Activated CD4-positive, alpha-beta T cell treated with anti-CD3 and anti-CD28 coated beads, Interleukin-2, amount 10 ng/mL, durations not matched to agents 7 days and 5 days (primary cell): ENCODE data around the gene F5. TPM values are rescaled to one million over a fixed set of nuclear protein-coding genes. Genes with fewer than 3 reads are reported as not detected.
A peak's percentile ranks its signal among the peaks of the same experiment; 100 is the strongest.

Experiments used
- CTCF ChIA-PET: fragments of 350-600 bp; sonication (Branson Sonifier 250); formaldehyde crosslinking; loops from one replicate; lab custom pipeline; 2021; ENCODE audit warnings: antibody characterized with exemption; lab: Charles Lee
- POLR2A ChIA-PET: fragments of 350-600 bp; sonication (Branson Sonifier 250); formaldehyde crosslinking; loops from one replicate; lab custom pipeline; 2021; ENCODE audit warnings: antibody characterized with exemption; lab: Charles Lee
- DNase-seq: peaks from one replicate; pipeline ENCODE4 v3.0.0-alpha.2; 2020
- H3K27ac Mint-ChIP-seq: one replicate; pipeline ENCODE4 v1.8.0; 2021; ENCODE audit warnings: mild to moderate bottlenecking, moderate library complexity, mixed read lengths
- H3K27me3 Mint-ChIP-seq: one replicate; pipeline ENCODE4 v1.8.0; 2021; ENCODE audit warnings: mixed read lengths
- H3K36me3 Mint-ChIP-seq: one replicate; pipeline ENCODE4 v1.8.0; 2021; ENCODE audit warnings: low read depth, mixed read lengths
- H3K4me1 Mint-ChIP-seq: one replicate; pipeline ENCODE4 v1.8.0; 2021; ENCODE audit warnings: mixed read lengths
- H3K4me3 Mint-ChIP-seq: one replicate; pipeline ENCODE4 v1.8.0; 2021; ENCODE audit warnings: mild to moderate bottlenecking, moderate library complexity, mixed read lengths
- H3K9me3 Mint-ChIP-seq: one replicate; pipeline ENCODE4 v1.8.0; 2021; ENCODE audit warnings: mixed read lengths
- total RNA-seq, 2 experiments: library from RNA; stranded (reverse); gene quantifications; one replicate each; pipeline ENCODE4 v1.2.3, GENCODE V29; 2021

Gene F5
- total RNA-seq, 2 experiments from 2014 or later = 12.2 to 15.7 TPM

- peak overlapping the region; percentile 89 for H3K4me3 Mint-ChIP-seq
- peaks cover 65% of the 10 kb centered on the region for H3K4me1 Mint-ChIP-seq
- no peaks in the 10 kb centered on the region for H3K9me3 Mint-ChIP-seq
- H3K27me3 Mint-ChIP-seq = no peaks in the 10 kb centered on the region
- ChIA-PET POLR2A (no interaction called here), CTCF (no interaction called here)
- peak overlapping the region; percentile 92 for H3K27ac Mint-ChIP-seq
- H3K36me3 Mint-ChIP-seq = no peaks in the 10 kb centered on the region
- no peak for DNase-seq
Observed at GRCh38 chr1:169584483-169585144, 1.7 kb downstream of the F5 start.

DNA sequence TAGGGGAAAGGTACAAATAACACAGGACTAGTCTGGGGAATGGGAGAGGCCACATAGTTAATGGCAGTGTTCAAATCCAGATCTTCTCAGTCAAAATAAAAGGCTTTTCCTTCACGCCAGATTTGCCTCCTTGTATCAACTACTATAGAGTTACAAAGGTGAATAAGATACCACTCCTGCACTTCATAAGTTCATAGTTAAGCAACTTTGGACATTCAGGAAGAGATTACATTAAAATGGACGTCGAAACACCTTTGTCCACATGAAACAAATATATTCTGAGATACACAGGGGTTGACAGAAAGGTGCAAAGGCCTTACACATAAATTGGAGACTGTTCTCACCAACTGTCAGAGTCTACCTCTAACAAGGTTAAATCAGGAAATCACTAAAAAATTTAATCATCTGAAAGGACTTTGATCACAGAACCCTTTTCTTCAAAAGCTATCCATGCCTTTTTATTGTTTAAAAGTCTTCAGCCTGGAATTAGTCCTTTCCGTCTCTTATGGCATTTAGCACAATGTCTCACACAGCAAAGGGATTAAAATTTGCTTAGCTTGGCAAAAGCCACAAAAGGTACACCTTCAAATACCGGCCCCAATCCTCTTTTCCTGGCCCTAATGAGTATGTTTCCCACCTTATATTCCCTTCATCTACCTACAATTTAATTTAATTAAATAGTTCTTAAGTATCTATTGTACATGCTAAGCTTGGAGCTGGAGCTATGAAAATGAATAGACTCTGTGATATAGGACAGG is 8.1 kb downstream of the F5 start:
- Mint-ChIP-seq H3K9me3 (no peaks in the 10 kb centered on the region), H3K4me3 (no peak overlapping the region), H3K27ac (no peak overlapping the region), H3K4me1 (peaks cover 6% of the 10 kb centered on the region), H3K27me3 (no peaks in the 10 kb centered on the region), H3K36me3 (peaks cover 14% of the 10 kb centered on the region)
- no peak for DNase-seq
- ChIA-PET CTCF (interaction anchor here (0.6 to 3.2 kb wide), 3 partner anchors 32 to 235 kb away, joined by 3 to 11 read pairs (median 3); no protein-coding TSS in a partner anchor), POLR2A (interaction anchor here (0.6 kb wide), 1 partner anchor 130 kb away, joined by 3 read pairs; no protein-coding TSS in a partner anchor)

- H3K27ac Mint-ChIP-seq = no peak overlapping the region
- H3K4me1 Mint-ChIP-seq = peaks cover 4% of the 10 kb centered on the region
- POLR2A ChIA-PET = no interaction called here
- H3K9me3 Mint-ChIP-seq = no peaks in the 10 kb centered on the region
- peaks cover 22% of the 10 kb centered on the region for H3K36me3 Mint-ChIP-seq
- no peak overlapping the region for H3K4me3 Mint-ChIP-seq
- no peaks in the 10 kb centered on the region for H3K27me3 Mint-ChIP-seq
- DNase-seq = no peak
- CTCF ChIA-PET = interaction anchor here (1.4 kb wide), 1 partner anchor 10 kb away, joined by 7 read pairs; the partner anchor contains the start of gene F5
Observed at GRCh38 chr1:169576935-169577331, 9.3 kb downstream of the F5 start.

GRCh38 chr1:169576241-169576934 is 9.9 kb downstream of the F5 start:
- CTCF ChIA-PET = interaction anchor here (1.4 kb wide), 1 partner anchor 10 kb away, joined by 7 read pairs; the partner anchor contains the start of gene F5
- Mint-ChIP-seq H3K36me3 (peaks cover 26% of the 10 kb centered on the region), H3K27me3 (no peaks in the 10 kb centered on the region), H3K9me3 (no peaks in the 10 kb centered on the region), H3K4me1 (peaks cover 9% of the 10 kb centered on the region), H3K4me3 (no peak overlapping the region), H3K27ac (no peak overlapping the region)
- POLR2A ChIA-PET = no interaction called here
- DNase-seq = no peak

GRCh38 chr1:169574336-169574735 is 11.9 kb downstream of the F5 start:
- Mint-ChIP-seq H3K27ac (no peak overlapping the region), H3K27me3 (no peaks in the 10 kb centered on the region), H3K36me3 (peaks cover 31% of the 10 kb centered on the region), H3K9me3 (no peaks in the 10 kb centered on the region), H3K4me1 (peaks cover 12% of the 10 kb centered on the region), H3K4me3 (no peak overlapping the region)
- DNase-seq = no peak
- ChIA-PET POLR2A (no interaction called here), CTCF (no interaction called here)

DNA sequence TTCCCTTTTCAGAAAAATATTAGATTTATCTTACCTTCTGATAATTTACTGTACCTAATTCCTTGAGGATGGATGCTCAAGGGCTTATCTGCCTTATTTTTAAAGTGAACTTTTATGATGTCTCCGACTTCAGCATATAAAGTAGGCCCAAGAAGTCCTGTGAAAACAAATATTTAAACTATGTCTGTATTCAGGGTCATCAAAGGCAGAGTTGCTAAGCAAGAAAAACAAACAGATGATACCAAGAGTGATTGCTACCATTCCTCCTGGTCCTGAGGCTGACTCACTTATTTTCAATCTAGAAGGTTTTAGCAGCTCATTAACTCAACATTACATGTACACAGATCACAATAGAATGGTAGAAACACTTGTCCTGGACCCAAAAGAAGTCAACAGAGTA is 14.1 kb downstream of the F5 start:
- H3K36me3 Mint-ChIP-seq = peaks cover 30% of the 10 kb centered on the region
- ChIA-PET POLR2A (interaction anchor here (0.6 kb wide), 1 partner anchor 222 kb away, joined by 3 read pairs; the partner anchor contains the start of gene METTL18), CTCF (no interaction called here)
- no peak overlapping the region for H3K4me3 Mint-ChIP-seq
- H3K27me3 Mint-ChIP-seq = no peaks in the 10 kb centered on the region
- H3K9me3 Mint-ChIP-seq = no peaks in the 10 kb centered on the region
- H3K4me1 Mint-ChIP-seq = peaks cover 12% of the 10 kb centered on the region
- no peak for DNase-seq
- H3K27ac Mint-ChIP-seq = no peak overlapping the region

- CTCF ChIA-PET = no interaction called here
- POLR2A ChIA-PET = interaction anchor here (0.6 kb wide), 1 partner anchor 11 kb away, joined by 3 read pairs; no protein-coding TSS in a partner anchor
- Mint-ChIP-seq H3K27me3 (no peaks in the 10 kb centered on the region), H3K4me1 (peaks cover 12% of the 10 kb centered on the region), H3K9me3 (no peaks in the 10 kb centered on the region), H3K4me3 (no peak overlapping the region), H3K27ac (peak overlapping the region; percentile 27), H3K36me3 (peaks cover 30% of the 10 kb centered on the region)
- no peak for DNase-seq
Observed at GRCh38 chr1:169571450-169571849, 14.8 kb downstream of the F5 start.

DNA sequence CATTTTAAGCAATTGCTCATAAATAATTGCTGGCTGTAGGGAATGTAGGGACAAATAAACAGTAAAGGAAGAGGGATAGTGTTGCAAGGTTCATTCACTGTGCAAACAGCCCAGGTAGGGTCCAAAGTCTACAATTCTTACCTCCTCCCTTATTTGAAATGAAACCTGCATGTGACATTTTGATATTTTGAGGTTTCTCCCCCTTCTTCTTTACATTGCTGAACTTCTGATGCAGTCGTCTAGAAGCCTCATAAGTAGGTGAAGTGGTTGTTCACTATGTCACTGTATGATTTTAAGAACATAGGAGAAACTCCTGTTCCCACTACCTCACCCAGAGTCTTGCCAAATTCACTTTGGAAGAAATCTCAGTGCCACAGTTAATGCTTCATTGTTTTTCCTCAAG is 16.1 kb downstream of the F5 start:
- no peak overlapping the region for H3K4me3 Mint-ChIP-seq
- no peak overlapping the region for H3K27ac Mint-ChIP-seq
- CTCF ChIA-PET = no interaction called here
- DNase-seq = no peak
- no peaks in the 10 kb centered on the region for H3K27me3 Mint-ChIP-seq
- H3K36me3 Mint-ChIP-seq = peaks cover 22% of the 10 kb centered on the region
- H3K9me3 Mint-ChIP-seq = no peaks in the 10 kb centered on the region
- peaks cover 19% of the 10 kb centered on the region for H3K4me1 Mint-ChIP-seq
- POLR2A ChIA-PET = no interaction called here

GRCh38 chr1:169568497-169568896 is 17.8 kb downstream of the F5 start:
- Mint-ChIP-seq H3K9me3 (peaks cover 12% of the 10 kb centered on the region), H3K4me1 (peaks cover 30% of the 10 kb centered on the region), H3K36me3 (peaks cover 33% of the 10 kb centered on the region), H3K27ac (no peak overlapping the region), H3K4me3 (no peak overlapping the region), H3K27me3 (no peaks in the 10 kb centered on the region)
- ChIA-PET CTCF (interaction anchor here (1.0 to 1.2 kb wide), 2 partner anchors 11 to 43 kb away, joined by 3 to 5 read pairs; no protein-coding TSS in a partner anchor), POLR2A (no interaction called here)
- DNase-seq = no peak

GRCh38 chr1:169565335-169566271 is 20.7 kb downstream of the F5 start:
- no peaks in the 10 kb centered on the region for H3K27me3 Mint-ChIP-seq
- ChIA-PET POLR2A (no interaction called here), CTCF (interaction anchor here (1.2 to 1.4 kb wide), 3 partner anchors 20 to 160 kb away, joined by 3 to 4 read pairs (median 3); partner anchors contain the start of gene F5)
- DNase-seq = no peak
- H3K27ac Mint-ChIP-seq = no peak overlapping the region
- peaks cover 20% of the 10 kb centered on the region for H3K36me3 Mint-ChIP-seq
- no peak overlapping the region for H3K4me3 Mint-ChIP-seq
- peaks cover 16% of the 10 kb centered on the region for H3K9me3 Mint-ChIP-seq
- H3K4me1 Mint-ChIP-seq = peaks cover 18% of the 10 kb centered on the region

GRCh38 chr1:169563650-169564049 is 22.6 kb downstream of the F5 start:
- H3K4me1 Mint-ChIP-seq = peaks cover 19% of the 10 kb centered on the region
- no peak overlapping the region for H3K27ac Mint-ChIP-seq
- H3K9me3 Mint-ChIP-seq = peaks cover 16% of the 10 kb centered on the region
- H3K36me3 Mint-ChIP-seq = peaks cover 25% of the 10 kb centered on the region
- CTCF ChIA-PET = no interaction called here
- no peak for DNase-seq
- H3K27me3 Mint-ChIP-seq = no peaks in the 10 kb centered on the region
- no peak overlapping the region for H3K4me3 Mint-ChIP-seq
- POLR2A ChIA-PET = no interaction called here
